ENCODE results near the gene MYZAP. TPM values are rescaled to one million over a fixed set of nuclear protein-coding genes. Genes with fewer than 3 reads are reported as not detected.

Gene MYZAP
- total and polyA plus RNA-seq, 7 donors: 7.2 to 55.6 (median 39.1) TPM

- WGBS, 2 donors: 81 to 85% methylated on average over 7 of the region's 7 CpGs
- peak overlapping the region in 1 of 4 donors; percentile 80 for H3K27ac ChIP-seq
- H3K4me3 ChIP-seq: no peak overlapping the region
- H3K4me1 ChIP-seq: peaks cover 0 to 24% (median 22%) of the 10 kb centered on the region in 4 donors
- no peaks in the 10 kb centered on the region for H3K27me3 ChIP-seq
- H3K9me3 ChIP-seq: no peaks in the 10 kb centered on the region
- no peaks in the 10 kb centered on the region for H3K36me3 ChIP-seq
- no peak for TF ChIP-seq CTCF (IDR thresholded peaks at IDR 0.05)
- TF ChIP-seq POLR2AphosphoS5 (IDR thresholded peaks at IDR 0.05): no peak
- no peak for TF ChIP-seq EP300 (IDR thresholded peaks at IDR 0.05)
- TF ChIP-seq POLR2A (IDR thresholded peaks at IDR 0.05): no peak
- intact Hi-C loops (cut with DNase I): no loop called here
- no peak for DNase-seq
These were observed 93.8 kb downstream of the MYZAP start for GRCh38 chr15:57685306-57686095.

- no peak for TF ChIP-seq POLR2A (IDR thresholded peaks at IDR 0.05)
- TF ChIP-seq POLR2AphosphoS5 (IDR thresholded peaks at IDR 0.05): no peak
- no peak for TF ChIP-seq CTCF (IDR thresholded peaks at IDR 0.05)
- TF ChIP-seq EP300 (IDR thresholded peaks at IDR 0.05): no peak
- no peak overlapping the region for H3K4me3 ChIP-seq
- WGBS, 2 donors: 85 to 91% methylated on average over 4 of the region's 4 CpGs
These were observed 95.0 kb downstream of the MYZAP start for GRCh38 chr15:57686657-57687056.

GRCh38 chr15:57690341-57690966, 98.8 kb downstream of the MYZAP start:
- intact Hi-C loops (cut with DNase I): no loop called here
- H3K27me3 ChIP-seq: no peaks in the 10 kb centered on the region
- WGBS, 2 donors: 94 to 95% methylated on average over 6 of the region's 6 CpGs
- no peak for DNase-seq
- TF ChIP-seq CTCF (IDR thresholded peaks at IDR 0.05) (no peak), EP300 (IDR thresholded peaks at IDR 0.05) (no peak), POLR2A (IDR thresholded peaks at IDR 0.05) (no peak), POLR2AphosphoS5 (IDR thresholded peaks at IDR 0.05) (no peak)
- H3K4me1 ChIP-seq: peaks cover 0 to 22% (median 10%) of the 10 kb centered on the region in 4 donors
- H3K27ac ChIP-seq: no peak overlapping the region
- no peak overlapping the region for H3K4me3 ChIP-seq
- no peaks in the 10 kb centered on the region for H3K9me3 ChIP-seq
- no peaks in the 10 kb centered on the region for H3K36me3 ChIP-seq

More at GRCh38 chr15:57686657-57687056, 95.0 kb downstream of the MYZAP start:
- H3K27me3 ChIP-seq: no peaks in the 10 kb centered on the region
- no peaks in the 10 kb centered on the region for H3K9me3 ChIP-seq
- no peak for DNase-seq
- intact Hi-C loops (cut with DNase I): no loop called here
- peaks cover 0 to 24% (median 22%) of the 10 kb centered on the region in 4 donors for H3K4me1 ChIP-seq
- H3K36me3 ChIP-seq: no peaks in the 10 kb centered on the region
- no peak overlapping the region for H3K27ac ChIP-seq

GRCh38 chr15:57691082-57691481, 99.4 kb downstream of the MYZAP start:
- Histone ChIP-seq H3K27me3 (no peaks in the 10 kb centered on the region), H3K27ac (no peak overlapping the region), H3K4me3 (no peak overlapping the region), H3K9me3 (no peaks in the 10 kb centered on the region), H3K4me1 (peaks cover 0 to 19% (median 10%) of the 10 kb centered on the region in 4 donors), H3K36me3 (no peaks in the 10 kb centered on the region)
- TF ChIP-seq POLR2A (IDR thresholded peaks at IDR 0.05) (no peak), CTCF (IDR thresholded peaks at IDR 0.05) (no peak), EP300 (IDR thresholded peaks at IDR 0.05) (no peak)
- intact Hi-C loops (cut with DNase I): no loop called here
- no peak for DNase-seq
- WGBS, 2 donors: 6 to 42% methylated on average over 1 of the region's 1 CpG

Data from sigmoid colon (tissue), 7 donors.